ENCODE measurements around the gene CLSTN2. TPM values are rescaled to one million over a fixed set of nuclear protein-coding genes. Genes with fewer than 3 reads are reported as not detected.

Gene CLSTN2
- total and polyA plus RNA-seq, 2 of the 8 experiments (the other 6 are each of a cell fraction or from before 2014, with no cell fraction given) = 0.39 to 0.52 TPM

DNA sequence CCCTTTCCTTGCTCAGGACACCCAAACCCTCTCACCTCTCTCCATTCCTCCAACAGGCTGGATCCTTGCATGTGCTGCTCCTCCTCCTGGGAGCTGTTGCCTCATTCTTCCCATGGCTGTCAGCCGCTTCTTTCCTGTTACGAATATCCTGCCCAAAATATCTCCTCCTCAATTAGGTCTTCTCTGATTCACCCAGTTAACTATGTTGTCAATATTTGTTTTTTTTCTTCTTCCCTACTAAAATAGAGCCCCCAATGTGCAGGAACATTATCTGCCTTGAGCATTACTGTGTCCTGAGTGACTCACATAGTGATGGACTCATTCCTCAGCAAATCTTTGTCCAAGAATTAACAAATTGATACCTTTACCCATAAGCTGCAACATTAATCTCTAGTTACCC is 357.2 kb downstream of the CLSTN2 start:
- 93% methylated on average over 2 of the region's 2 CpGs; no CpG with 5 or more reads in 1 of the 2 experiments for WGBS, 2 experiments (ENCODE audit: extremely low coverage in 1 of 2, insufficient coverage in 1 of 2, insufficient read length in 1 of 2, insufficient replicate concordance in 2 of 2, low coverage in 1 of 2, low lambda C conversion rate in 2 of 2, missing lambda C conversion rate in 1 of 2)
- Histone ChIP-seq H3K4me2 (ENCODE audit: insufficient read depth in 1 of 2, low read depth in 2 of 2, low read length in 2 of 2) (no peak overlapping the region), H3K36me3 (ENCODE audit: control insufficient read depth in 2 of 4, insufficient read depth in 4 of 4, low read length in 3 of 4) (no peaks in the 10 kb centered on the region), H4K5ac (ENCODE audit: insufficient read length, low read depth, low read length) (no peak overlapping the region), H3K27me3 (replicated peaks in 1 of 4; ENCODE audit: control insufficient read depth in 3 of 4, extremely low read depth in 1 of 4, insufficient read depth in 3 of 4, low read length in 3 of 4) (no peaks in the 10 kb centered on the region; a peak in 1 of 7 replicates), H2BK15ac (ENCODE audit: low read length) (peak overlapping the region; percentile 54; the same call in 1 of the 2 replicates), H3K9ac (replicated peaks in 1 of 4; ENCODE audit: extremely low read depth in 1 of 4, low read depth in 3 of 4, low read length in 3 of 4) (no peak overlapping the region), H3K23ac (ENCODE audit: insufficient read length) (no peak overlapping the region), H2AFZ (ENCODE audit: low read length) (no peak overlapping the region), H3K27ac (ENCODE audit: low read depth, low read length) (no peak overlapping the region), H4K91ac (replicated peaks; ENCODE audit: insufficient read length, low read length) (no peak overlapping the region), H3K4me1 (replicated peaks in 1 of 4; ENCODE audit: control insufficient read depth in 3 of 4, insufficient read depth in 4 of 4, low read length in 3 of 4) (peaks cover 0 to 6% (median 1%) of the 10 kb centered on the region in 4 experiments; a peak in 3 of 7 replicates), H2BK12ac (ENCODE audit: low read depth, low read length) (peak overlapping the region; percentile 86; the same call in 1 of the 2 replicates), H3K4me3 (ENCODE audit: extremely low read depth in 1 of 4, insufficient read depth in 2 of 4, low read depth in 3 of 4, low read length in 4 of 4) (no peak overlapping the region), H2BK5ac (ENCODE audit: low read depth, low read length) (no peak overlapping the region), H3K79me2 (ENCODE audit: control insufficient read depth in 1 of 2, insufficient read depth in 2 of 2, low read length in 2 of 2) (no peaks in the 10 kb centered on the region), H4K20me1 (replicated peaks in 1 of 2; ENCODE audit: control insufficient read depth in 1 of 2, insufficient read depth in 2 of 2, low read length in 2 of 2) (no peaks in the 10 kb centered on the region), H3K23me2 (ENCODE audit: low read depth, low read length) (no peaks in the 10 kb centered on the region; the same call in 1 of the 2 replicates), H3K18ac (ENCODE audit: extremely low read depth, low read length) (0 out of 2 replicates have a peak overlapping the region, but pooled peaks have one; percentile 28), H4K8ac (ENCODE audit: extremely low read depth, insufficient read depth, low read length) (no peak overlapping the region), H3K14ac (ENCODE audit: insufficient read length) (no peak overlapping the region), H3K79me1 (ENCODE audit: low read depth, low read length) (no peaks in the 10 kb centered on the region), H2BK120ac (replicated peaks; ENCODE audit: low read depth, low read length) (no peak overlapping the region), H2BK20ac (ENCODE audit: low read length) (no peak overlapping the region), H3K56ac (replicated peaks; ENCODE audit: insufficient read length, low read depth, low read length) (no peak overlapping the region), H2AK5ac (ENCODE audit: low read depth, low read length) (no peak overlapping the region), H3K4ac (replicated peaks; ENCODE audit: insufficient read length, low read depth, low read length) (no peak overlapping the region), H3K9me3 (ENCODE audit: insufficient read depth in 2 of 2, low read depth in 1 of 2, low read length in 1 of 2) (no peaks in the 10 kb centered on the region)
- TF ChIP-seq GTF2F1 (IDR thresholded peaks at IDR 0.05; ENCODE audit: borderline replicate concordance, low read depth, low read length) (no peak), RFX5 (IDR thresholded peaks at IDR 0.05; ENCODE audit: borderline replicate concordance, low read depth, low read length) (no peak), BCL11A (IDR thresholded peaks at IDR 0.05; ENCODE audit: low read depth in 2 of 2, low read length in 2 of 2) (no peak), SP1 (IDR thresholded peaks at IDR 0.05; ENCODE audit: low read depth, low read length) (no peak), POLR2AphosphoS5 (IDR thresholded peaks at IDR 0.05; ENCODE audit: low read depth, low read length) (no peak), CHD2 (IDR thresholded peaks at IDR 0.05; ENCODE audit: low read length) (no peak)
- ChIA-PET CTCF (ENCODE audit: partially characterized antibody) (interaction anchor here (0.6 to 1.7 kb wide), 3 partner anchors 32 to 1134 kb away, joined by 3 to 5 read pairs (median 4); no protein-coding TSS in a partner anchor), POLR2A (ENCODE audit: partially characterized antibody) (no interaction called here)
- FAIRE-seq (no peak), DNase-seq (ENCODE audit: low read depth in 1 of 2, low spot score in 2 of 2) (no peak)

All from H1 (cell line).